Measurements from ENCODE around the gene DNAH17. TPM values are rescaled to one million over a fixed set of nuclear protein-coding genes. Genes with fewer than 3 reads are reported as not detected.

The DNAH17 gene
- total RNA-seq, 1 donor from 2014 or later: not detected

GRCh38 chr17:78458091-78458490 is 119.1 kb downstream of the DNAH17 start:
- intact Hi-C loops (cut with DNase I): no loop called here
- DNase-seq (no peak), ATAC-seq (ENCODE audit: poor library complexity) (no peak)

DNA sequence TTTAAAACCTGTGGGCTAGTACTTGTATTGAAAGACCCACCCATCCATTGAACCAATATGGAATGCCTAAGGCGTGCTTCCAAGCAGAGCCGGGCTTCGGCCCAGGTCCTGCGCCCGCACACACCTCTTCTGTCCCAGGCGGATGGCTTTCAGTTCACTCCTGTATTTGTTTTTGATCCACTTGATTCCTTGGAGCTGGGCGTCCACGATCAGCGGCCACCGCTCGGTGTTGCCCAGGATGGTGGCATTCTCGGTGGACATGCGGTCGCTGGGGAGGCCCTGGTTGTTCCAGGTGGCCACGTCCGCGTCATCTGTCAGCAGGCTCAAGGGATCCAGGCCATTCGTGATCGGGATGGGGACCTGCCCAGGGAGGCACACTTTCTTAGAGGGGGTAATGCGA is 122.8 kb downstream of the DNAH17 start:
- ATAC-seq (ENCODE audit: poor library complexity) (no peak), DNase-seq (no peak)
- intact Hi-C loops (cut with DNase I): no loop called here

DNA sequence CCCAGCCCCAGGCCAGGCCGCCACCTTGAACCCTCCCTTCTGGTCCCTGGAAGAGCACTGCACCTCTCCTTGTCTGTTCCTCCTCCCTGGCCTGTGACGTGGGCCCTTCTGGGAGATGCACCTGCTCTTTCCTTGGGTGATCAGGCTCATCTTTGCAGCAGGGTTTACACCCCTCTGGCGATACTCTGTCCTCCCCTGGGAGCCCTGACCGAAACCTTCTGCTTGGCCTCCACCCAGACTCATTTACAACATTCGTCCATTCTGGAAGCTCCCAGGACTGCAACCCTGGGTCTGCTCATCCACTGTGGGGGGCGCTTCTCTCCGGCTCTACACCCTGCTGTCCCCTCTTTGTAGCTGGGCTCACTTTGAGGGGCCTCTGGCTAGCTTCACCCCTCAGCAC is 125.4 kb downstream of the DNAH17 start:
- intact Hi-C loops (cut with DNase I): no loop called here
- no peak for ATAC-seq (ENCODE audit: poor library complexity)
- DNase-seq: no peak

DNA sequence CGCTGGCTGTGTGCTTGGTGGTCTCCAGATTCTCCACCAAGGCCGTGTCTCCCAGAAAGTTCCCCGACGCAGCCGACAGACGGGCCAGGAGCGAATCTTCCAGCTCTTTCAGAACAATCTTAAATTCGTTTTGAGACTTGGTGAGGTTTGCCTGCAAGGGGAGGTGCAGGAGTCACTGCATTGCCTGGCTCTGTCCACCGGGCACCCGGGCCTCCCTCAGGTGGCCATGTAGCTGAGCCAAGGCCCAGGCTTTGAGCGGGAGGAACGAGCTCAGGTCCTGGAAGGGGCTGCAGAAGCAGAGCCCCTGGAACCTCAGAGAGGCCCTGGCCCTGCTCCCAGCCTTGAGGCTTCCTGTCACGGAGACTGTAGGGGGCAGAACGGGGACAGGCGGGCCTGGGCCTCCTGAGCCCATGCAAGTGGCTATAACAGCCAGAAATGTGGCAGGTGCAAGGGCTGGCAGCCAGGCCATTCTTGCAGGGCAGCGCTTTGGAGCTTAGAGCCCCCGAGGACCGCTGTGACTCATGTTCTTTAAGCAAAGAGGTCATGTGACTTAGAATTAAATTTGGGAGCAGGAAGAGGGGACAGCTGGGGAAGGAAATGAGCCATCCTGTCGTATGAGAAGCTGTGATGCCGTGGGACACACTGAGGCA is 126.4 kb downstream of the DNAH17 start:
- ATAC-seq (ENCODE audit: poor library complexity) (no peak), DNase-seq (no peak)
- intact Hi-C loops (cut with DNase I): no loop called here

- DNase-seq: no peak
- intact Hi-C loops (cut with DNase I): no loop called here
- no peak for ATAC-seq (ENCODE audit: poor library complexity)
Measured at GRCh38 chr17:78449983-78450595, 127.1 kb downstream of the DNAH17 start.

- ATAC-seq (ENCODE audit: poor library complexity) (no peak), DNase-seq (no peak)
- intact Hi-C loops (cut with DNase I): no loop called here
Measured at GRCh38 chr17:78448356-78448993, 128.7 kb downstream of the DNAH17 start.

DNA sequence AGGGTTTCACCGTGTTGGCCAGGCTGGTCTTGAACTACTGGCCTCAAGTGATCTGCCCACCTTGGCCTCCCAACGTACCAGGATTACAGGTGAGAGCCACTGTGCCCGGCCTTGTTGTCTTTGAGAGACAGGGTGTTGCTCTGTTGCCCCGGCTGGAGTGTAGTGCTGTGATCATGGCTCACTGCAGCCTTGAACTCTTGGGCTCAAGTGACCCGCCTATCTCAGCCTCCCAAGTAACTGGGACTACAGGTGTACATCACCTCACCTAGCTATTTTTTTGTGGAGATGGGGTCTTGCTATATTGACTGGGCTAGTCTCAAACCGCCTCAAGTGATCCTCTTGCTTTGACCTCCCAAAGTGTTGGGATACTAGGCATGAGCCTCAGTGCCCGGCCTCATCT is 130.4 kb downstream of the DNAH17 start:
- intact Hi-C loops (cut with DNase I): no loop called here
- DNase-seq: no peak
- no peak for ATAC-seq (ENCODE audit: poor library complexity)

- ATAC-seq (ENCODE audit: poor library complexity) (no peak), DNase-seq (no peak)
- intact Hi-C loops (cut with DNase I): no loop called here
Measured at GRCh38 chr17:78444392-78444791, 132.8 kb downstream of the DNAH17 start.

DNA sequence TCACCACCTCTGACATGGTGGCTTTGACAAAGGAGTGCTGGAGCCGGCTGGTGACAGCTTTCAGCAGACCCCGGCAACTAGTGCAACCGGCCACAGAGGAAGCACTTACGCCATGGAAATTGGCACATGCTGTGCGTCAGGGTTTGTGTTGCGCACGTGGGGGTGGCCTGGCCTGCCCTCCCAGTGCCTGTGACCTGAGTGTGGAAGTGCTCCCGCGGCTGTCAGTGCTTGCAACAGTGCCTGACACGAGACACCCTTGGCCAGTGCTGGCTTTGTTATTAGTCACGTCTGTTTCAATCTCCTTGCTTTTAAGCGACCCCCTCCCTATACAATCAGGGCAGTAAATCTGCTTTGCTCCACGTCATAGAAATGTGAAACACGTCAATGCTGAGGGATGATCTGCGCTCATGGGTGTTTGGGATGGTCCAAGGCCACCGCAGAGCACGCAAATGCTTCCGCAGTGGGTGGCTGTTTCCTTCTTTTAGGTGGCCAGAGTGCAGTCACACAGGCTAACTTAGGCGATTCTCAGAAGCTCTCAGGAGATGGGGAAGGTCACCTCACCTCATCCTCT is 134.5 kb downstream of the DNAH17 start:
- intact Hi-C loops (cut with DNase I): no loop called here
- peak; percentile 81 for ATAC-seq (ENCODE audit: poor library complexity)
- peak; percentile 88 for DNase-seq

- DNase-seq: no peak
- intact Hi-C loops (cut with DNase I): no loop called here
- no peak for ATAC-seq (ENCODE audit: poor library complexity)
Measured at GRCh38 chr17:78441271-78441971, 135.8 kb downstream of the DNAH17 start.

DNA sequence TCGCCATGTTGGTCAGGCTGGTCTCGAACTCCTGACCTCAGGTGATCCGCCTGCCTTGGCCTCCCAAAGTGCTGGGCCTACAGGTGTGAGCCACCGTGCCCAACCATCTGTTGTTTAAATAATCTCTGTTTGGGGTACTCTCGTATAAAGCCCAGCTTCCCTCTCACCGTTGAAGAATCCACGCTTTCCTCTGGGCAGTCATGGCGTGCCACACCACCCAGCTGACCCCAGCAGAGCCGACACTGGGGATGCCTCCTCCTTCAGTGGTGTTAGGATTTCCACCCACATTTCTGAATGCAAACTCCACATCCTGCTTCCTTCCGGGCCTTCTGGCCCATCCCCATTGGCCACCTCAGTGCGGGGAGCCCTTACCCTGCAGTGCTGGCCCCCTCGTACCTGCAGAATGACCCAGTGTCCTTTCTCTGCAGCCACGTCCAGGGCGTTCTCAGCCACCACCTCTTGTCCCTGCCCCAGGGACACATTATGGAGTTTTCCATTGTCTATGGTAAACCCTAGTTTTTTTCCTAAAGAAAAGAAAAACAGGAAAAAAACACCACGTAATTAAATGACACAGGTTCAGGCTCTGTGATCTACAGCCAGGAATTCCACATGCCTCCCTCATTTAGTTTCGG is 138.4 kb downstream of the DNAH17 start:
- intact Hi-C loops (cut with DNase I): no loop called here
- ATAC-seq (ENCODE audit: poor library complexity): no peak
- no peak for DNase-seq

DNA sequence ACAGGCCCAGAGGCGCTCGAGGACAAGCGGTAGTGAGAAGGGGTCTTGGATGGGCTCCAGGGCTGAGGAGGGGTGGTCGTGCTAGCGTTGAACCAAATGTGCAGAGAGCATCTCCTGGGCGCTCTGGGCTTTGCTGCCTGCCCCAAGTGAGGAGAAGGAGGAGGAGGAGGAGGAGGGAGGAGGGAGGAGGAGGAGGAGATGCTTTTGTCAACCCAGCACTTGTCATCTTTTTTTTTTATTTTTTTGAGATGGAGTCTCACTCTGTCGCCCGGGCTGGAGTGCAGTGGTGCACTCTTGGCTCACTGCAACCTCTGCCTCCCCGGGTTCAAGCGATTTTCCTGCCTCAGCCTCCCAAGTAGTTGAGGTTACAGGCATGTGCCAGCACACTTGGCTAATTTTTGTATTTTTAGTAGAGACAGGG is 138.9 kb downstream of the DNAH17 start:
- ATAC-seq (ENCODE audit: poor library complexity) (no peak), DNase-seq (no peak)
- intact Hi-C loops (cut with DNase I): no loop called here

- DNase-seq (no peak), ATAC-seq (ENCODE audit: poor library complexity) (no peak)
- intact Hi-C loops (cut with DNase I): no loop called here
Measured at GRCh38 chr17:78437508-78438169, 139.6 kb downstream of the DNAH17 start.

DNA sequence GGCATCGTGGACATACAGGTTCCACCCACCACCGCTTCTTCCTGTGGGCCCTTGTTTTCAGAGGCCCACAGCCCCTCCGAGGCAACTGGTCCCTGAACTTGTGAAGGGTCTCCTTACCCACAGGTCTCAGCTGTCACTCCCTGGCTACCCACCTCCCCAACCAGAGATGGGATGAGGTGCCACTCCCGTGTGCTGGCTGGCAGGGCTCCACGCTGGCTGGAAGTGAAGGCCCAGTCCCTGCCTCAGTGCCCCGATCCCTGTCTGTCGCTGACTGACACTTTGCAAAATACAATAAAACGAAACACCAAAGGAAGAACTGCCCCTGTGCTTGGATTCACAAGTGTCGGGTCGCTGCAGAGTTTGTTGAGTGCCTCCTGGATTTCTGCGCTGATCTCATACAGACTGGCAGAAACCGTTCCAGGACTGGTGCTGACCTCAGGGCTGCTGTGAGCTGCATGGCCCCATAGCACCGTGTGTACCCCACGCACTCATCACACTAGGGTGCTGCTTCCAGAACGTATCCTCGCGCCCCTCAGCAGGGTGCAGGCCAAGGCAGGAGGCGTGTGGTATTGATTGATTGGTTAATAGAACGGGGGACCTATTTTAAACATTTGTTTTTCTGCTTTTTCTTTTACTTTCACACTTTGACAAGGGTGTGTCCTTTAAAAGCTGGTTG is 141.7 kb downstream of the DNAH17 start:
- ATAC-seq (ENCODE audit: poor library complexity) (no peak), DNase-seq (no peak)
- intact Hi-C loops (cut with DNase I): no loop called here

DNA sequence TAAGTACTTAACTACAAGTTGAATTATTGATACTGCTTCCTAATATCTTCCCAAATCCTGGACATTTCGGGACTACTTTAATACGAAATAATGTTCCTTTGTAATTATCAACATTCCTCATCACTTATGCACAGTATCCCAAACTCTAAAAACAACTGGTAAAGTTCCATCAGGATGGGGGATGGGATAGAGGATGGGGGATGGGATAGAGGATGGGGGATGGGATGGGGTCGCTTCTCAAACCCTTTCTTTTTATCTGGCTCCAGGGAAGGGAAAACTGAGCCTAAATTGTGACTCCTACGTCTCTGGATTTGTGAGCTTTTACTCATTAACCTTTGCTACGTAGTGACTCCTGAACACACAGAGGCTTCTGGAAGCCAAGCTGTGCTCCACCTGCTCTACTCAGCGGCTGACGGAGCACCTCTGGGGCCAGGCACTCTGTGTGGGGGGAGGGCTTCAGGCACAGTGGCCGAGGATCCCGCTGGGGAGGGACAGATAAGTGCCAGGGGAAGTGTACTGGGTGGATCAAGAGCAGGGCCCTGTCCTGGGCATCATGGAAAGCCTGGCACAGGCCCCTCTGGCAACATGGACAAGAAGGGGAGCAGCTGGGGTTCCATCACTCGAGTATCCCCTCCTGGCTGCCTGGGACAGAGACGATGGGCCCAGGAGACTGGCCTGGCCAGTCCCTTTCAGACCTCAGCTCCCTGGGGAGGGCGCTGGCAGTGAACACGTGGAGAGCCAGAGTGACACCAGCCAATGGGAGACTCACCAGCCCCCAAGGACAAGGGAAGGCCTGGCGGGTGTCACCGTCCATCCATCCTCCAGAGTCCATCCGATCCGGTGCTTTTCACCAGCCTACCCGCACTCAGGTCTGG is 142.5 kb downstream of the DNAH17 start:
- no peak for DNase-seq
- no peak for ATAC-seq (ENCODE audit: poor library complexity)
- intact Hi-C loops (cut with DNase I): no loop called here

- intact Hi-C loops (cut with DNase I): no loop called here
- no peak for ATAC-seq (ENCODE audit: poor library complexity)
- DNase-seq: no peak
Measured at GRCh38 chr17:78433780-78434335, 143.3 kb downstream of the DNAH17 start.

Measured in Right ventricle myocardium superior (tissue), 1 donor.